Measurements from ENCODE around the gene GIT1. TPM values are rescaled to one million over a fixed set of nuclear protein-coding genes. Genes with fewer than 3 reads are reported as not detected.
A peak's percentile ranks its signal among the peaks of the same experiment; 100 is the strongest.

The GIT1 gene
- total RNA-seq, 5 donors from 2014 or later (not counting 1 experiment from before 2014, with no cell fraction given), result 36.7 to 86.4 (median 71.8) TPM

GRCh38 chr17:29617481-29618271 is 28.2 kb upstream of the GIT1 start:
- H3K27ac Mint-ChIP-seq, result peak overlapping the region; percentile 36 to 69
- WGBS (ENCODE audit: insufficient coverage), result 1% methylated on average over 68 of the region's 68 CpGs

GRCh38 chr17:29617125-29617480 is 27.7 kb upstream of the GIT1 start:
- POLR2A ChIA-PET, result interaction anchor here (0.6 to 1.0 kb wide), 3 partner anchors 17 to 979 kb away, joined by 3 to 8 read pairs (median 3); no protein-coding TSS in a partner anchor

More at GRCh38 chr17:29617481-29618271, 28.2 kb upstream of the GIT1 start:
- Histone ChIP-seq H3K36me3 (ENCODE audit: control insufficient read depth in 2 of 2, extremely low read depth in 1 of 2, insufficient read depth in 1 of 2, low read length in 1 of 2) (no peaks in the 10 kb centered on the region), H3K4me3 (ENCODE audit: control insufficient read depth in 1 of 2, extremely low read depth in 1 of 2, low read length in 1 of 2) (peak overlapping the region; percentile 53 to 57), H3K9me3 (no peaks in the 10 kb centered on the region), H3K27me3 (replicated peaks in 1 of 2; ENCODE audit: control insufficient read depth in 2 of 2, extremely low read depth in 1 of 2, insufficient read depth in 2 of 2, low read length in 1 of 2) (peaks cover 0 to 9% of the 10 kb centered on the region in 2 experiments), H3K27ac (ENCODE audit: low read length) (peak overlapping the region; percentile 81), H3K4me1 (ENCODE audit: control insufficient read depth in 1 of 2, extremely low read depth in 1 of 2, insufficient read depth in 2 of 2, low read length in 2 of 2) (peaks cover 30 to 69% of the 10 kb centered on the region in 2 experiments)
- Mint-ChIP-seq H3K27me3 (no peaks in the 10 kb centered on the region), H3K4me3 (peak overlapping the region; percentile 78 to 89 (median 87)), H3K4me1 (peaks cover 38 to 49% (median 43%) of the 10 kb centered on the region in 3 donors), H3K9me3 (no peaks in the 10 kb centered on the region), H3K36me3 (no peaks in the 10 kb centered on the region)
- POLR2A ChIA-PET, result interaction anchor here (0.6 to 1.0 kb wide), 5 partner anchors 17 to 980 kb away, joined by 3 to 8 read pairs (median 3); no protein-coding TSS in a partner anchor
- CTCF ChIA-PET, result interaction anchor here (0.5 to 6.0 kb wide), 35 partner anchors 8 to 1477 kb away, joined by 3 to 56 read pairs (median 4); partner anchors contain the start of genes ABHD15 (in 1 of the 2), ANKRD13B (in 1 of the 2), CRLF3 (in 1 of the 2) and PHF12 (in 1 of the 2)
- ATAC-seq (replicated peaks in 1 of 4) (peak; percentile 28 to 57 (median 46)), DNase-seq (peak; percentile 73 to 92 (median 83))

GRCh38 chr17:29616300-29617048 is 27.0 kb upstream of the GIT1 start:
- Mint-ChIP-seq H3K4me1 (peaks cover 31 to 44% (median 37%) of the 10 kb centered on the region in 3 donors), H3K36me3 (no peaks in the 10 kb centered on the region), H3K27ac (peak overlapping the region in 1 of 2 donors; percentile 36), H3K4me3 (peak overlapping the region; percentile 78 to 89 (median 87)), H3K9me3 (no peaks in the 10 kb centered on the region), H3K27me3 (no peaks in the 10 kb centered on the region)
- POLR2A ChIA-PET, result interaction anchor here (0.5 to 1.0 kb wide), 3 partner anchors 16 to 162 kb away, joined by 3 to 8 read pairs (median 7); no protein-coding TSS in a partner anchor
- H3K27ac ChIP-seq (ENCODE audit: low read length), result no peak overlapping the region
- peaks cover 0 to 9% of the 10 kb centered on the region in 2 experiments for H3K27me3 ChIP-seq (replicated peaks in 1 of 2; ENCODE audit: control insufficient read depth in 2 of 2, extremely low read depth in 1 of 2, insufficient read depth in 2 of 2, low read length in 1 of 2)
- ATAC-seq (replicated peaks in 1 of 4), result no peak
- peak in 3 of 35 experiments; percentile 25 to 44 (median 27) for DNase-seq
- peak overlapping the region; percentile 53 to 57 for H3K4me3 ChIP-seq (ENCODE audit: control insufficient read depth in 1 of 2, extremely low read depth in 1 of 2, low read length in 1 of 2)
- WGBS (ENCODE audit: insufficient coverage), result 17% methylated on average over 22 of the region's 32 CpGs
- H3K36me3 ChIP-seq (ENCODE audit: control insufficient read depth in 2 of 2, extremely low read depth in 1 of 2, insufficient read depth in 1 of 2, low read length in 1 of 2), result no peaks in the 10 kb centered on the region
- H3K4me1 ChIP-seq (ENCODE audit: control insufficient read depth in 1 of 2, extremely low read depth in 1 of 2, insufficient read depth in 2 of 2, low read length in 2 of 2), result peaks cover 27 to 59% of the 10 kb centered on the region in 2 experiments
- CTCF ChIA-PET, result interaction anchor here (0.5 to 6.0 kb wide), 29 partner anchors 7 to 665 kb away, joined by 3 to 56 read pairs (median 4); partner anchors contain the start of genes ABHD15 (in 1 of the 2), ANKRD13B (in 1 of the 2), PHF12 (in 1 of the 2) and SSH2 (in 1 of the 2)
- no peaks in the 10 kb centered on the region for H3K9me3 ChIP-seq

More at GRCh38 chr17:29617125-29617480, 27.7 kb upstream of the GIT1 start:
- CTCF ChIA-PET, result interaction anchor here (0.5 to 6.0 kb wide), 33 partner anchors 8 to 665 kb away, joined by 3 to 56 read pairs (median 3); partner anchors contain the start of genes ABHD15 (in 1 of the 2), ANKRD13B (in 1 of the 2), PHF12 (in 1 of the 2) and SSH2 (in 1 of the 2)
- H3K4me1 Mint-ChIP-seq, result peaks cover 35 to 47% (median 41%) of the 10 kb centered on the region in 3 donors
- no peaks in the 10 kb centered on the region for H3K9me3 Mint-ChIP-seq
- Histone ChIP-seq H3K27ac (ENCODE audit: low read length) (no peak overlapping the region), H3K4me3 (ENCODE audit: control insufficient read depth in 1 of 2, extremely low read depth in 1 of 2, low read length in 1 of 2) (peak overlapping the region; percentile 53 to 57), H3K9me3 (no peaks in the 10 kb centered on the region), H3K4me1 (ENCODE audit: control insufficient read depth in 1 of 2, extremely low read depth in 1 of 2, insufficient read depth in 2 of 2, low read length in 2 of 2) (peaks cover 30 to 64% of the 10 kb centered on the region in 2 experiments), H3K36me3 (ENCODE audit: control insufficient read depth in 2 of 2, extremely low read depth in 1 of 2, insufficient read depth in 1 of 2, low read length in 1 of 2) (no peaks in the 10 kb centered on the region), H3K27me3 (replicated peaks in 1 of 2; ENCODE audit: control insufficient read depth in 2 of 2, extremely low read depth in 1 of 2, insufficient read depth in 2 of 2, low read length in 1 of 2) (peaks cover 0 to 9% of the 10 kb centered on the region in 2 experiments)
- peak; percentile 57 to 67 (median 62) for ATAC-seq (replicated peaks in 1 of 4)
- WGBS (ENCODE audit: insufficient coverage), result 0% methylated on average over 8 of the region's 16 CpGs
- peak; percentile 77 to 94 (median 87) for DNase-seq
- H3K36me3 Mint-ChIP-seq, result no peaks in the 10 kb centered on the region
- H3K27ac Mint-ChIP-seq, result peak overlapping the region; percentile 36 to 69
- no peaks in the 10 kb centered on the region for H3K27me3 Mint-ChIP-seq
- H3K4me3 Mint-ChIP-seq, result peak overlapping the region; percentile 78 to 89 (median 87)

GRCh38 chr17:29615492-29616299 is 26.2 kb upstream of the GIT1 start:
- no peaks in the 10 kb centered on the region for H3K36me3 Mint-ChIP-seq
- Histone ChIP-seq H3K36me3 (ENCODE audit: control insufficient read depth in 2 of 2, extremely low read depth in 1 of 2, insufficient read depth in 1 of 2, low read length in 1 of 2) (no peaks in the 10 kb centered on the region), H3K9me3 (no peaks in the 10 kb centered on the region), H3K27ac (ENCODE audit: low read length) (peak overlapping the region; percentile 47), H3K27me3 (replicated peaks in 1 of 2; ENCODE audit: control insufficient read depth in 2 of 2, extremely low read depth in 1 of 2, insufficient read depth in 2 of 2, low read length in 1 of 2) (peaks cover 0 to 9% of the 10 kb centered on the region in 2 experiments), H3K4me3 (ENCODE audit: control insufficient read depth in 1 of 2, extremely low read depth in 1 of 2, low read length in 1 of 2) (peak overlapping the region; percentile 53 to 57), H3K4me1 (ENCODE audit: control insufficient read depth in 1 of 2, extremely low read depth in 1 of 2, insufficient read depth in 2 of 2, low read length in 2 of 2) (peaks cover 27 to 59% of the 10 kb centered on the region in 2 experiments)
- POLR2A ChIA-PET, result interaction anchor here in 1 of 2 donors (0.5 to 0.6 kb wide), 2 partner anchors 93 to 163 kb away, joined by 3 to 7 read pairs; no protein-coding TSS in a partner anchor
- DNase-seq (peak; percentile 59 to 89 (median 75)), ATAC-seq (replicated peaks in 1 of 4) (peak; percentile 67 to 73 (median 68))
- H3K27ac Mint-ChIP-seq, result peak overlapping the region; percentile 84 to 91
- no peaks in the 10 kb centered on the region for H3K9me3 Mint-ChIP-seq
- H3K27me3 Mint-ChIP-seq, result no peaks in the 10 kb centered on the region
- under 1% methylated on average over 58 of the region's 74 CpGs for WGBS (ENCODE audit: insufficient coverage)
- peaks cover 31 to 40% (median 37%) of the 10 kb centered on the region in 3 donors for H3K4me1 Mint-ChIP-seq
- H3K4me3 Mint-ChIP-seq, result peak overlapping the region; percentile 78 to 89 (median 87)
- CTCF ChIA-PET, result interaction anchor here (0.6 to 6.0 kb wide), 12 partner anchors 9 to 1873 kb away, joined by 3 to 56 read pairs (median 4); partner anchors contain the start of genes ABHD15 (in 1 of the 2), ANKRD13B (in 1 of the 2) and PHF12 (in 1 of the 2)

- peak; percentile 45 to 60 (median 58) for ATAC-seq (replicated peaks in 1 of 4)
- ChIA-PET POLR2A (interaction anchor here in 1 of 2 donors (0.6 kb wide), 1 partner anchor 94 kb away, joined by 3 read pairs; no protein-coding TSS in a partner anchor), CTCF (interaction anchor here in 1 of 2 donors (1.0 to 6.0 kb wide), 7 partner anchors 10 to 316 kb away, joined by 3 to 56 read pairs (median 4); partner anchors contain the start of gene ANKRD13B)
- H3K27ac ChIP-seq (ENCODE audit: low read length), result peak overlapping the region; percentile 47
- Mint-ChIP-seq H3K36me3 (no peaks in the 10 kb centered on the region), H3K9me3 (no peaks in the 10 kb centered on the region), H3K4me1 (peaks cover 31 to 40% (median 37%) of the 10 kb centered on the region in 3 donors), H3K27me3 (no peaks in the 10 kb centered on the region), H3K4me3 (peak overlapping the region; percentile 78 to 89 (median 87)), H3K27ac (peak overlapping the region; percentile 84 to 91)
- peak overlapping the region; percentile 53 to 57 for H3K4me3 ChIP-seq (ENCODE audit: control insufficient read depth in 1 of 2, extremely low read depth in 1 of 2, low read length in 1 of 2)
- peaks cover 27 to 59% of the 10 kb centered on the region in 2 experiments for H3K4me1 ChIP-seq (ENCODE audit: control insufficient read depth in 1 of 2, extremely low read depth in 1 of 2, insufficient read depth in 2 of 2, low read length in 2 of 2)
- WGBS (ENCODE audit: insufficient coverage), result 0% methylated on average over 9 of the region's 15 CpGs
- peaks cover 0 to 9% of the 10 kb centered on the region in 2 experiments for H3K27me3 ChIP-seq (replicated peaks in 1 of 2; ENCODE audit: control insufficient read depth in 2 of 2, extremely low read depth in 1 of 2, insufficient read depth in 2 of 2, low read length in 1 of 2)
- peak in 34 of 35 experiments; percentile 52 to 81 (median 71) for DNase-seq
- H3K9me3 ChIP-seq, result no peaks in the 10 kb centered on the region
- no peaks in the 10 kb centered on the region for H3K36me3 ChIP-seq (ENCODE audit: control insufficient read depth in 2 of 2, extremely low read depth in 1 of 2, insufficient read depth in 1 of 2, low read length in 1 of 2)
These were observed 25.6 kb upstream of the GIT1 start for GRCh38 chr17:29615048-29615385.
